Myocyte (in vitro differentiated cells): ENCODE results near the gene PHF21A. TPM values are rescaled to one million over a fixed set of nuclear protein-coding genes. Genes with fewer than 3 reads are reported as not detected.
A peak's percentile ranks its signal among the peaks of the same experiment; 100 is the strongest.
"Not testable (repeated sequence)": the region's sequence is repeated elsewhere in the genome, so short reads cannot be mapped to it uniquely, and the experiment has no call there.

Experiments
- DNase-seq: peaks from one replicate; pipeline ENCODE4 v3.0.0-alpha.2; 2012; ENCODE audit warnings: low read depth
- total RNA-seq: library from RNA; depleted of rRNA; stranded (reverse); fragments of >200 nt; gene quantifications from 2 replicates; pipeline ENCODE4 v1.2.3, GENCODE V29; 2014

The PHF21A gene
- total RNA-seq, 1 donor from 2014 or later, result 13.5 TPM

DNA sequence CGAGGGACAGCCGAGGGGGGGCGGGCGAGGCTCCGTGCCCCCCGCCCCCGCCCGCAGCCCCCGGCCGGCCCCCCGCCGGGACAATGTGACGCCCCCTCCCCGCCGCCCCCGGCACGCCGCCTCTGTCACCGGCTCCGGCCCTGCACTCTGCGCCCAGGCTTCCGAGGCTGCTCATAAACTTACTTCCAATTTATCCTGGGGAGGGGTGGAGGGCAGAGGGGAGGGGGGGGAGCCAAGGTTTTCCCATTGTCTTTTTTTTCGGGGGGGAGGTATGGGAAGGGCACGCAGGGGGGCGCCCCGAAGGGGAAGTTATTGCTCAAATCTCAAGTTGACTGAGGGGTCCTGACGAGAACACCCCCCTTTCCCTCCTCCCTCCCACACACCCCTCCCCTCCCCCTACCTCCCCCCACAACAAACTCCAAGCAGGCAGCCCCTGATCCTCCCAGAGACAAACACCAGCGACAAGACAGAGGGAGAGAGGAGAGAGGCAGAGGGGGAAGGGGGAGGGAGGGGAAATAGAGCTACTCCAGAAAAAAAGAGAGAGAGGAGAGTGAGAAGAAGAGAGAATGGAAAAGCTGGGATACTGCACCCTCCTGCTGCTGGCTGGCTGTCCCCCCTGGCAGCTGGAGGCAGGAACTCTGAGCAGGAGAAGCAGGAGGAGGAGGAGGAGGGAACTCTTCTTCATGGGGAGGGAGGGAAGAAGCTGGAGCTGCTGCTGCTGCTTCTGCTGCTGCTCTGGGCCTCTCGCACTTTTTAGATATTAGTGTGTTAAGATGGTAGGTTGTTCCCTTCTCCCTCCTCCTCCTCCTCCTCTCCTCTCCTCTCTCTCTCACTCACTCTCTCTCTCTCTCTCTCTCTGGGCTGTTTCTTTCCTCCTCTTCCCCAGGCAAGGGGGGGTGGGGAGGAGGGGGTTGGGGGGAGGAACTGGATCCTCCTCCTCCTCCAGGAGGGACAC, 631 bp downstream of the PHF21A start:
- peak; percentile 70 for DNase-seq

DNA sequence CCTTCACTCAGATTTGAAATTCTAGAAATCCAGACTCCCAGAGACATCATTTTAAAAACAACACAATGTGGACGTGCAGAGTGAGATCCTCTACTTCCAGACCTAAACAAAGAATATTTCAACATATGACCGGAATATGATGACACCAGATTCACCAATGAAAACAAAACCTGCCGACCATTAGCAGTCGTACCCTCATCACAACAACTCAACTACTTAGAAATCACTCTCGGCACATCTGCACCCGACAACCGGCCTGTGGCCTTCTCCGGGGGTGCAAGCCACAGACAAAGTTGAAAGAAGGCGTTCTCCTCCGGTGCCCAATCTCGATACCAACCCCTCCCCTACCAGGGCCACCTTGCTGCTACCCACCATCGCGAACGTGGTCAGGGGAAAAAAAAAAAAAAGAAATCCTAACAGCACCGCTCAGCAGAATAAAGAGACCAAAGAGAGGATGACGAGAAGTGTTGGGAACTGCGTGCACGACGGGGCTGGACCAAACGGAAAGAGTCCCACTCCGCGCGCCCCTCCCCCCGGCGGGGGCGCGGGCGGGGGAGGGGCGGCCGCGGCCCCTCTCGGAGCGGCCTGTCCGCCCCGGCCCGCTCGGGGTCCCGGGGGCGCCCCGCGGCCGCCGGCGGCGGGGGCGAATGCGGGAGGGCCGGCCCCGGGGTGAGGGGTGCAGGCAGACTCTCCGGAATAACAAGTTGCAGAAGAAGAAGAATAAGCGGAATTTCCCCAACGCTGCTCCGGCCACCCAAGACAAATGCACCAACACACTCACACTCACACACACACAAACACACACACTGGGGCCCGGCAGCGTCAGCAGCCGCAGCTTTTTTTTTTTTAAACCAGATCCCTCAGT, 1.7 kb downstream of the PHF21A start:
- peak; percentile 58 for DNase-seq

DNA sequence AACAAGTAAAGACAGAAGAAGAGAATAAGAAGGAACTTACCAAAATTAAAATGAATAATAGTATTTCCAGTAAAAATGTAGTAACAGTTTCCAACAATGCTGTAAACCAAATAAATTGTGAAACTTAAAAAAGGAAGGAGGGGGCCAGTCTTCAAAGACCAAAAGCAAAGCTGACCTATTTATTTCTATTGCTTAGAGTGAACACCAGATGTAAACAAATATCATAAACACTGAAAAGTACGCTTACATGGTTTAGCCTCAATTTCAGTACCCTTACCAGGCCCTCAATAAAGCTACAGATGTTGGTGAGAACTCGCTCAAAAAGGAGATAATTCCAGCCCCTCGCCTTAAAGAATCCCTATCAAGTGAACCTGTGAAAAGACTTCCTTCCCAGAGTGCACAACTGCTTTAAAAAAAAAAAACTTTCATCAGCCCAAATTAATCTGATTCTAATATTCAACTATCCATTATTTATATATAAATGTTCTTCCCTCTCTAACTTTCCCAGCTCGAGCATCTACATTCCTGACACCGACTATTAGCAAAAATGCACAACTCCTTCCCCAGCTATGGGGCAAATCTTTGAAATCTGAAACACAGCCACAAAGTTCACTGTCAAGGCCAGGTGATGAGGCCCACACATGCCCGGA, 2.4 kb downstream of the PHF21A start:
- no peak for DNase-seq

DNA sequence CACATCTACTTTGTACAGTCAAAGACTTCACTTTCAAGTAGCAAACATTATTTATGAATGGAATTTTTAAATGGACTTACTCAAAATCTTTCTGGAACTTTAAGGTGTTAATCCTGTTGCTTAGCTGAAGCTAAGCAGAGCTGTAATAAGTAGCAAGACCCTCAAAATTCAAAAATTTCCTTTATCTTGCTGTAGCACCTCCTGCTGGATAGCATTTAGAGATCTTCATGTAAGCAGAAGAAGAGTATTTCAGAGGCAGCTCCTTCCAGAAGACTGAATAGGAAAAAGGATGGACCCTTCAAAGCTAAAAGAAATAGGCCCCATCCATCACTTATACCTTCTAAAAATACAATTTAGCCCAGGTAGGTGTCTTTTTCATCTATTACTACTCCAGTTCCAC, 3.4 kb downstream of the PHF21A start:
- no peak for DNase-seq

DNA sequence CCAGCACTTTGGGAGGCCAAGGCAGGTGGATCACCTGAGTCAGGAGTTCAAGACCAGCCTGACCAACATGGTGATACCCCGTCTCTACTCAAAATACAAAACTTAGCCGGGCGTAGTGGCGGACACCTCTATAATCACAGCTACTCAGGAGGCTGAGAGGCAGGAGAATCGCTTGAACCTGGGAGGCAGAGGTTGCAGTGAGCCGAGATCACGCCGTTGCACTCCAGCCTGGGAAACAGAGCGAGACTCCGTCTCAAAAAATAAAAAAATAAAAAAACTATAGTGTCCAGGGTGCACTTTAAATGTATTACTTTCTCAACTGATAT, 4.6 kb downstream of the PHF21A start:
- DNase-seq, result not testable (repeated sequence)

DNA sequence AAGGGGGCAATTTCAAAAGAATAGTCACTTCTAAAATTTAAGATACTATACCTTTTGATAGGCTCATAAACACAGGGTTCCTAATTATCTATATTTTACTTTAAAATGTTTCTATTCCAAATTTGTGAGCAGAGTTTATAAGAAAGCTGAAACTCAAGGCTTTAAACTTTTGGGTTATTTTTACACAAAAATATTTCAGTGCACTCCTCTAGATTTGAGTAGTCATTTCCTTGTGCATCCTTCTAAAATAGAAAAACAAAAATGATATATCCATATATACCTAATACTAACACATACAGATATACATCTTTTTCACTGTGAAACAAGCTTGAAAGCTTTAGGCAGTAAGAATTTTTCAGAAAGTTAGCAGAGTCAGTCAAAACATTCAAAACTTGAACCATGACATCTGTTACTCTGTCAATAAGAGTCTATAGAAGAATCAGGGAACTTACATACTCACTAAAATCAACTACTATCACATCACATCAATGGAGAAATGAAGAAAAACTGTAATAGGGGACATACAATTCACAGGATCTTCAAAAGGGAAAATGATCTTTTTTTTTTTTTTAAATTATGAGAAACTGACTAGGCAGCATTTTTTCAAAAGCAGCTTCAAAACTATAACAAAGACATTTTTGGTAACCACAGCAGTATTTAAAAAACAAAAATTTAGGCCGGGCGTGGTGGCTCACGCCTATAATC, 5.1 kb downstream of the PHF21A start:
- no peak for DNase-seq

DNA sequence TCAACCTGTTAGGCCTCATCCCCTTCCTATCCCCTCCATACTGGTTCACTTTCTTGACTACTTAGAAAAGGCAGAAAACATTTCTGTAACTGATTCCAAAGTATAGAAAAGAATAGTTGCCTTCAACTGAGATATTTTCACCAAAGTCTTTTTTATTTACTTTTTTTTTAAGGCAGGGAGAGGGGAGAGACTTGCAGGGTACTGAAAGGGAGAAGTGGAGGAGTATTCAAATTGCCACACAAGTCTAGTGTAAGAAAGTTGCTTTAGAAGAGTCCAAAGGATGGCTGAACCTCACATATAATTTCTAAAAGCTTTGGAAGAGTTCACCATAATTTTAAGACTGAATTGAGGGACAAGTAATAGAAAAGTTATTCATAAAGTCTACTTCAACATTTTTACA, 6.3 kb downstream of the PHF21A start:
- no peak for DNase-seq

DNA sequence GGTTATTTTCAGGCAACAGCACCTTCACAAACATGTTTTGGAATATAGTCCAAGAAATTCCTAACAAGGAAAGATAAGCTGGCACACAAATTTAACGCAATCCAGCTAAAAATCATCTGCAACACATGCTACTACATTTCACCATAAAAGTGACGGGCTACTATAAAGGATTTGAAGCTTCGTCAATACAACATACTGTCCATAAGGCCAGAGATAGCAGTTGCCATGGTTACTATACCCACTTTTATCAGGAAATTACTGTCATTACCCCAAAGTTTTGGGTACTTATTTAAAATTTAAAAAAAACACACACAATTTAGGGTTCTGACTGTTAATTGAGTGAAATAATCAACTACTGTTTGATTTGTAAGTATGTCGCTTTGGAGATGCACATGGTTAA, 6.9 kb downstream of the PHF21A start:
- no peak for DNase-seq

DNA sequence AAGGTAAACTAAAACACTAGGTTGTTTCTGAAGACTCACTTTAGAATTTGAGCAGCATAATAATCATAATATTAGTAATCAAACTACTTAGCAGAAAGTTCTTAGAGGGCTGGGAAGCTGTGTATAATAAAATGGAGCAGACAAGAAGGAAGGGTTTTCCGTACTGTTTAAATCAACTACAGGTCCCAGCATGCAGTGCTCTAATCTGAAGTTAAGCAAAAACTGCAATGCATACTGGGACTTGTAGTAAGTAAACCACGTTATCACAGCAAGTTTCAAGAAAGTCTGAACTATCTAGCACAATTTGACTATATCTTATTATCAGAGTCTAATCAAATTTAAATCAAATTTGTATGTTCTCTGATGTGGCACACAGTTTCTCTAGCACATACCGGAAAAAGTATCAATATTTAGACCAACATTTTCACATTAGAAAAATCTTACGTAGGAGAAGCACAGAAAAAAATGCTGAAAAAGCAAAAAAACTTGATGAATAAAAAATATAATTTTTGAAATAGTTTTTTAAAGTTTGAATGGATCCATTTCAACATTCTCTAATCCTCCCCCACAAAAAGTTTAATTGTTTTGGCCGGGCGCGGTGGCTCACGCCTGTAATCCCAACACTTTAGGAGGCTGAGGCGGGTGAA, 8.2 kb downstream of the PHF21A start:
- DNase-seq, result peak; percentile 60

DNA sequence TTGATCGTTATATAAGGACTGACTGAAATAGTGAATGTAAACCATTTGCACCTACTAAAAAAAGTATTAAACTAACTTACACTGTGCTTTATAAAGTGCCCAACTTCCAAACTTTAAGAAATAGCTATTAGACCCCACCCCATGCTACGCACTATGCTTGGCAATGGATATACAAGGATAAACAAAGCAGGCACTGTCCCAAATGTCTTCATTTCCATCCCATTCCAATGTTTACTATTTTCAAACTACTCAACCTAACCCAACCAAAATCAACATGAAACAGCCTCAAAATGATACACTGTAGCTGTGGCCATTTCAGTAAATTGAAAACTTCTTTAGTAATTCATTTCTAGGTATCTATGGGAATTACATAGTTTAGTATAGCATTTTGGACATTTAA, 12.5 kb downstream of the PHF21A start:
- DNase-seq, result no peak

DNA sequence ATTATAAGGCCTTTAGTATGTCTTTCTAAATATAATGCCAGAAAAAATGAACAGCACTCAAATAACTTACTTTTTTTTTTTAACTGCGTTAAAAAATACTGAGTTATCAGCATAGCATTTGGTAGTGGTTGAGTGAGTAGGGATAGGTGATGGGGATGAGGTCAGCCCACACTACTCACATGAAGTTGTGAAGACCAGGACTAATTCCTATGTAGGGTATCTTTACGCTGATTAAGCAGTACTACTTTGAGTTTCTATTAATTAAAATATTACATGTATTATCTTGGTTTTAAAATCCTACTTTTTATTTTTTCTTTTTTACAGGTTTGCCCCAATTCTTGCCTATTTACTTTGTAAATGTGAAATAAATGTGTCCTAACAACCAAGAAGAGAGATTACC, 13.5 kb downstream of the PHF21A start:
- no peak for DNase-seq

DNA sequence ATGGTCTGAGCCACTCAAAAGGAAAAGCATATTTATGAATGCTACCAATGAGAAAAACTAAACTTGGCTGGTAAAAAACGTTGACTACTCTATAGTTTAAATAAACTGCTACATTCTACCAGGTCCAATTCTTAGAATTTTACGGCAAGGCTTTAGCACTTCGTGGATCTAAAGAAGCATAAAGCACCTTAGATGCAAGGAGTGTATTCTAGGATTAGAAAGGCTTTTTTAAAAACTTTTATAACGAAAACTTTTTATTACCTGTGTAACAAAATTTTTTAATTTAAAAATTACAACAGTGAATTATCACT, 13.9 kb downstream of the PHF21A start:
- no peak for DNase-seq

DNA sequence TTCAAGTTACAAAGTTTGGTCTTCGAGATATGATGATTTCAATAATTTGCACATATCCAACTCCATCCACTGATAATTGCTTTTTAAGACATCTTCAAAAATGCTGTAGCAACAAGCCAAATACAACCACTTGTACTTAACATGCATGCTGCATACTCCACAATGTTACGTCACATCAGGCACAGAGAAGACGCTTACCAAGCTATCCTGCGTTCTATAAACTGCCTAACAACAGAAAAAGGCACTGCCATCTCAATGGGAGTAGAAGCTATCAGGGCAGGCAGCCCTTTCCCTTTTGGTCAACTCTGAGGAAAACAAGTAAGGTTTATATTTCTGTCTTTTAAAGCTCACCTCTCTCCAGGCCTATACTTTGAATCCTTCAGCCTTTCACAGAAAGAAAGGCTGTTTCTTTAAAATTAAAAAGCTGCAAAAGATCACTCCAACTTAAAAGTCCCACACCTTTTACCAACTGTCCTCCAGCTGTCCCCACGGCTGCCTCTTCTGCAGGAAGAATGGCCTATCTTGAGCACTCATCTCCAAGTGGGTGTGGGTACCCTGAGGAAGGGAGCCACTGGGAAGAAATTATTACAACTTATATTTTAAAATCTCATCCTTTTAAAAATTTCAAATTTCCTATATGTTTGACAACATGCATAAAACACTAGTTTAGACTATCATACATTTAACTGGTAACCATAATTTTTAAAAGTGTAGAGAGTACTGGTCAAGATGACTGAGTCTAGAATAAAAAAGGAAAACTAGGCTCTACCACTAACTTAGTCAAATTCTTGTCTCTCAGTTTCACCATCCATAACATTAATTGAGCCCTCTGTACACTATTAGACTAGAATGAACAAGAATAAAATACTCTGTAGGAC, 14.5 kb downstream of the PHF21A start:
- DNase-seq, result no peak

DNA sequence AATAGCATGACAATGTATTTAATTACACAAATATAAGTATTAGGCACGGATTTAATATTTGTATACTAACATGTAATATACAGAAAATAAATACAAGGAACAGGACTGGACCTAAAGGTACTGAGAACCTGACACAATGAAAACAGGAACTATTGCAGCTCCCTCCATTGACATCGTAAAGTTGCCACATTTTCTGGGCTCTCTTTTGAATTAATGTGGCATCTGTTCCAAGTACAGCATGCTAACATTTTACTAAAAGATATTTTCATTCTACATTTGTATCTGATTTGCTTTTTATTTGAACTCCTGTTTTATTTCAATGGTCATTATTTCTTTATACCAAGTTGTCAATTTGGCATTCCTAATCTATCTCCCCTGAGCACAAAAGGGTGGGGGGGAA, 15.3 kb downstream of the PHF21A start:
- no peak for DNase-seq

DNA sequence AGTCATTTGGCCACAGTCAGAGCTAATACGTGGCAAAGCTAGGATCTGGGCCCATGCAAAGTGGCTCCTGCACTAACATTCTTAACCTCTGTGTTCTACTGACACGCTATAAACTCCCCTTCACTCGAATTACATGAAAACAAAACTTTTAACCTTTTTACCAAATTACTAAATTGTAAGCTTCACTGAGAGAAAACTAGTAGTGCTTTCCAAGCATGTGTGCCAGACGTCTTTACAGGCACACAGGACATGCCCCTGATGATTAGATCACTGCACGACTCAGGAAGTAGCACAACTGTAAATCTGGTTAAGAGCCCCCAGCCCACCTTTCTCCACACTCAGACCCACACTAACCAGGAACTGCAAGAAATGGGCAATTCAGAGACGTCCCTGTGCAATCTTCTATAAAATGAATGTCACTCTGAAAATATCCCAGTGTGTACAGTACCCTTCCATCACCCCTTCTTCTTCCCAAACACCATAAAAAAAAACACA, 16.1 kb downstream of the PHF21A start:
- DNase-seq, result no peak

DNA sequence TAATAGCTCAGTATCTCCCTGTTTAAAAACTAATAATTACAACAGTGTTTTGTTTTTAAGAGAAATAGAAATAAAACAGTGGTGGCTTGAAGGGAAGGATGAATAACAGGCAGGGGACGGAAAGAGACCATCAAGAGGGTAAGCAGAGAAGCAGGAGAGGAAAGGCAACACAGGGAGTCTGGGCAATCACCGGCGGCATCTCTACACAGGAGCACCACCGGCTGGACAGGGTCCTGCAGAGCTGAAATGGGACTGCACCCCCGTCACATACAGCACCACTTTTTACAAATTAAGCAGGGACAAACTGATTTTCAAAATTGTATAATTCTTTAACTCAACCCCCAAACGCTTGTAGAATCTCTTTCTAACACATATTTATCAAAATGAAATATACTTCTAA, 18.4 kb downstream of the PHF21A start:
- no peak for DNase-seq

DNA sequence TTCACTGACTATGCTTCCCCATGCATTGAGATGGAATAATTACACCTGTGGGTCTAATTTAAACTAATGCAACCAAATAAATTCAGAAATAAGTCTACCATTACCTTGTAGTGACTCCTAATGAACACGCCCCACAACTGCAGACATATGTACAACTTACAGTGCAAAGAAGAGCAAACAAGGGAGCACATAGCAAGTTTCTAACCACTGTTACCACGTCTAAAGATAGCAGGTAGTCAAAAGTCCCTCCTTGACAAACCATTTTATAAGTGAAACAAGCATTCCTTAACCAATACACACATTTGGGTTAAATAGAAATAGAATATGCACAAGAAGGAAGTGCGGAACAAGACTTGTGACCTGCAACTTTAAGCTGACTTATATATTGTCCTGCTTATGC, 20.6 kb downstream of the PHF21A start:
- no peak for DNase-seq

DNA sequence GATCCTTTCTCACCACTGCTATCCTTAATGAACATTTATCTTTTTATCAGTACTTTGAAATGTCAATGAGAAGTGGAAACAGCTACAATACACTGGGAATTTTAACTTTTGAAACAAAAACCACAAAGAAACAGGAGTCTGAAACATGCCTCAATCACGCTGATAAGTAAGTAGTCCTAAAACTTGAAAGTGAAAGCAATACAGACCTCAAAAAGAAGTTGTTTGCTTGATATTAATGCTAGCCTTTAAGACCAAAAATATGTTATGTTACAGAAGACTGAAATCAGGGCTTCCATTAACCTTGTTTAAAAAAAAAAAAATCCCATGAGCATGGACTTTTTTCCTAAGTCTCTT, 21.3 kb downstream of the PHF21A start:
- peak; percentile 20 for DNase-seq

DNA sequence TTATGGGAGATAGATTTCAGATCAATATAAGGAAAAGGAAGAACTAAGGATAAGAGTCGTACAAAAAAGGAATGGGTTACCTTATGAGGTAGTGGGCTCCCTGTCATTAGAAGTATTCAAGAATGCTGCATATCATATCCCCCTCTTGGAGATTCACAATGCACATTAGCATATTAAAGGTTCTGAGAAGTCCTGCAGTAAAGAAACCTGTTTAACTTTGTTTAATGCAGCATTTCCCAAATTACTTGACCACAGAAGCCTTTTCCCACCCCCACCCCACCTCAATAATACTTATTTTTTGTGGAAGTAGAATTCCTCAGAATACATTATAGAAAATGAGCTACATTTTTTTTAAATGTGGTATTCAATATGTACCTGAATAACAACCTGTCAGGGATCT, 30.9 kb downstream of the PHF21A start:
- no peak for DNase-seq

DNA sequence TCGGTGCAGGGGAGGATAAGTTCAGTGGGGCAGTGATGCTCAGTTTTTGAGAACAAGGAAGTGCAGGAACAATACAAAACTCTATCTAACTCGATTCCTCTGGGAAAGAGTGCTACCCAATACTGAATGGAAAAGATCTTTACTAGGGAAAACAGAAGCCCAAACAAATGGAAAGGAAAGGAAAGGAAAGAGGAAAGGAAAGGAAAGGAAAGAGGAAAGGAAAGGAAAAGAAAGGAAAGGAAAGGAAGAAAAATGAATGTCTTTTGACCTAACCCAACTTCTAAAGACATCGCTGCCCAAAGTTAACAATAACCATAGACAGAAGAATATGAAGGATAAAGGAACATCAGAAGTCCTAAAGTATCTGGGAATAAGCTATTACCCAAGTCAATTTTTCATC, 41.6 kb downstream of the PHF21A start:
- DNase-seq, result no peak
